ENCODE measurements around the gene FBXO31.

- TF ChIP-seq CTCF (IDR thresholded peaks at IDR 0.05) (no peak), EP300 (IDR thresholded peaks at IDR 0.05) (no peak), POLR2A (IDR thresholded peaks at IDR 0.05) (no peak)
Measured at GRCh38 chr16:87363771-87364455, 19.7 kb downstream of the FBXO31 start.

Data from ovary (tissue), 3 donors.